Breast epithelium (tissue), 3 donors: ENCODE measurements around the gene DOLPP1.

Source experiments
- CTCF ChIP-seq, 3 donors: fragments of 450-650 bp; IDR thresholded peaks; one replicate each; pipeline ENCODE4 v1.5.1; 2016 to 2017; ENCODE audit warnings: antibody characterized with exemption in 3 of 3, mild to moderate bottlenecking in 3 of 3, moderate library complexity in 3 of 3
- POLR2A ChIP-seq: fragments of 450-650 bp; IDR thresholded peaks from one replicate; pipeline ENCODE4 v1.6.1; 2016; ENCODE audit warnings: antibody characterized with exemption, mild to moderate bottlenecking, moderate library complexity

- no peak for TF ChIP-seq CTCF (IDR thresholded peaks at IDR 0.05)
- no peak for TF ChIP-seq POLR2A
Observed at GRCh38 chr9:129104051-129104450, 23.1 kb downstream of the DOLPP1 start.
